HUDEP-2 (cell line): ENCODE measurements around the gene BZW2.
A peak's percentile ranks its signal among the peaks of the same experiment; 100 is the strongest.

ENCODE experiments used
- DNase-seq, 76 experiments: peaks; one replicate each; lab custom pipeline; 2025; ENCODE audit not compliant: unreplicated experiment in 76 of 76; lab: John Stamatoyannopoulos, UW

The BZW2 gene

DNA sequence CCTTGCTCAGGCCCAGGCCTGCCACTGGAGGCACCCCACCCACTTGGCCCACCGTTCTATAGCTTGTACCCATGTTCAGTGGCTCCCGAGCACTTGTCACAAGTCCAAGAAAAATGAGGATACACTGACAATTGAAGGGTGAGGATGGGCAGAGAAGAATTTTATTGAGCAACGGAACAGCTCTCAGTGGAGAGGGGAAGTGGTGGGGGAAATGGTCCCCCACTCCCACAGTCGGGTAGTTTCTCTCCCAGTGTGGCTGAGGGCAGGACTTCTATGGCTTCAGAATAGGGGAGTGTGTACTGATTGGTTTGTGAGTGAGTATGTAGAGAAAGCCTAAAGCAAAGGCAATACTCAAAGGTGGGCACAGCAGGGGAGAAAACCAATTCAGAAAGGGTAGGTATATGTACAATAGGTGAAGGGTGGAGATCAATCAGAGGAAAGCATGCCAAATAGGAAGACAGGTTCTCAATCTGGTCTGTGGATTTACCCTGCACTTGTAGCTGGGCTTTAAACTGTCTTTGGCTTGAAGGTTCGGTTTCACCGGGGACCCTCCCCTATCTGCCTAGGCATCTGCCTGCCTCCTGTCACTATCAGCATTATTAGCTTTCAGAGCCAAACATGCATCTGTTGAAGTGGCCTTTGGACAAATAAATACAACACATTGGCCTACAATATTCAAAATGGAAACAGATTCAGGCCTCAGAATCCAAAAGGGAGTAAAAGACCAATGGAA is 98.7 kb downstream of the BZW2 start:
- no peak for DNase-seq

DNA sequence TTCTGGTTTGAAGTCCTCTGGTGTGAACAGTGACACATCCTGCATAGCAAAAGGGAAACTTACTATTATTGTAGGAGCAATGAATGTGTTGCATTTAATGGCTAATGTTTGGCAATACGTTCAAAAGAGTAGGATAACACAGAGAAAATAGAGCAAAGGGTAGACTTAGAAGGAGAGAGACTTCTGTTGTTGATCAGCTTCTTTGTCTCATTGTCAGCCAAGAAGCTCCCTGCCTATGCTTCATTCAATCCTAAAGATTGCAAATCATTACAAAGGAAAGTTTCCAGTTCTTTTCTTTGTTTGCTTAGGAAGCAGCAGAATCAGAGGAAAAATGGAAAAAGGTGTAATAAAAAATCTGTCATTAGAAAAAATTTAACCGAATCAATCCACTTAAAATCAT is 99.7 kb downstream of the BZW2 start:
- DNase-seq: no peak

DNA sequence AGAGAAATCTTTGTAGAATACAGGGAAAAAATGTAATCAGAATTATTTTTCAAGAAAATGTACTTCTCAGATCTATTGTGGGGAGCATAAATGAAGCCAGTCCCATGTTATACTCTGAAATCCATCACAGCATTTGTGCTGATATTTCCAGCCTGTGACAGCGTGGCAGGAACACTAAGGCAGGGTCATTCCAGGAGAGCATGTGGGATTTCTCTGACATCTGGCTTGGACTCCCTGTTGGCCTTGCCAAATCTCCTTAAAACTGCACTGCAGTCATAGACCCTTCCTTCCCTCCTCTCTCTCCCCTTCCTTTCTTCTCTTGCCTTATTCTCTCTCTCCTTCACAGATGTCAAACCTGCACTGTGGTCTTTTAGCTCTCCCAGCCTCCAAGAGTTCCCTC is 101.1 kb downstream of the BZW2 start:
- no peak for DNase-seq

DNA sequence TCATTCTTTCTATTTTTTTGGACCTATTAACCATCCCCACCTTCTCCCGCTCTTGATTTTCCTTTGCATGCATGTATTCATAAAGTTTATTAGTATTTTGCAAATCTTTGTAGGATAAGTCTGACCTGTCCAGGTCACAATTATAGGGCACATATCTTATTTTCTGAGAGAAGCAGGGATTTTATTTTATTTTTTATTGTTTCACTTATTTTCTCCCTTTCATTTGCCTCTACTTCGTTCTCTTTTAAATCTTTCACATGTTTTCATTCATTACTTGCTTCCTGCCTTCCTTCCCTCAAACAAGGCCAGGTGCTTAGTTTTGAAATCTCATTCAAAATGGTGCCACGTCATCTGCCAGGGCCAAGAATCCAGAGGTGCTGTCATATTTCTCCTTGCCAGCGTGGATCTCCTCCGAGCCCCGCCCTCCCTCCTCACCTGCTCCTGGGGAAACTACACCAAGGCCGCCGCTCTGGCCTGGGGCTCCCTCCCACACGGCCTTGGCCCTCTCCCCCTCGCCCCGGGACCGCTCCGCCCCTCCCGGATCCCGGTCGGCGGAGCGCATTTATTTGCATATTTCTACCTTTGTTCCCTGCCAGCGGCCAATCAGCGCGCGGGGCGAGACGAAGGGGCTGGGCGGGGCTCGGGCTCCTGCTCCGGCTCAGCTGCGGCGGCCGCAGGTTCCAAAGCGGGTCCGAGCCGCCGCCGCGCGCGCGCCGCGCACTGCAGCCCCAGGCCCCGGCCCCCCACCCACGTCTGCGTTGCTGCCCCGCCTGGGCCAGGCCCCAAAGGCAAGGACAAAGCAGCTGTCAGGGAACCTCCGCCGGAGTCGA is 107.3 kb downstream of the BZW2 start, which contains the start of gene TSPAN13:
TSS of gene TSPAN13 (plus strand) at position 654 of the 830 bp plus-strand sequence. CDS start 213 bp downstream, outside the sequence.
- peak in 74 of 76 experiments; percentile 23 to 91 (median 73) for DNase-seq

DNA sequence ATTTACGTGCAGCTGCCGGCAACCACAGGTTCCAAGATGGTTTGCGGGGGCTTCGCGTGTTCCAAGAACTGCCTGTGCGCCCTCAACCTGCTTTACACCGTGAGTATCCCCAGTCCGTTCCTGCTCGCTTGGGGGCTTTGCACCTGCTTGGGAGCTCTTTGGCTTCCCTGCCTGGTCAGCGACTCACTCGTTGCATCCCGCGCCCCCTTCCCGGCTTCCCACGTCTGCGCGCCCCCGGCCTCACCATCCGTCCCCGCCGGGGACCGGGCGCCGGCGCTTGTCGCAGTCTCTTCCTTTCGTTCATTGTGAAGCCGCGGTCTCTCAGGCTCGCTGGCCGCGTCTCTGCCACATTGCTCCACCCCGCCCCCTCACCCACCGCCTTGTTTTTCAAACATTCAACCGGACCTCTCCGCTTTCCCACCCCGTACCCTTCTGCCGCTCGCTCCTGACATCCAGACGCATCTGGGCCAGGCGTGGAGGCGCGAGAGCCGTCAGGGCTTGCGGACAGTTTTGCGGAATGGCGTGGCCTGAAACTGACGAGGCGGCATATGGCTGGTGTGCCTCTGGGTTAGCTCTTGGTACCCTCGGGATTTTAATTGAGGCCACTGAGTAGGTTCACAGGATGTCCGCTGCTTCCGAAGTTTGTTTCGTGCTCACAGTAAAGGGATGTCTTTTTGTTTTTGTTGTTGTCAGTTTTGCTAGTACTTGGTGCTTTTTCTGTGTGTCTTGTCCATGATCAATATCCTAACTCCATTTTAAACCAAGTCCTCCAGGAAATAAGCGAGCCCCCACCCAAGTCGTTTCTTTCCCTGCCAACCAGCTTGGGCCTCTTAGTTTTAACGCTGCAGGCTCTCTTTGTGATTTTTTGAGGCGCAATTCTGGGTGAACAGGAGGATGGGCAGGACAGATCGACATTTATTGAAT is 108.2 kb downstream of the BZW2 start:
- peak in 24 of 76 experiments; percentile 16 to 74 (median 38) for DNase-seq

DNA sequence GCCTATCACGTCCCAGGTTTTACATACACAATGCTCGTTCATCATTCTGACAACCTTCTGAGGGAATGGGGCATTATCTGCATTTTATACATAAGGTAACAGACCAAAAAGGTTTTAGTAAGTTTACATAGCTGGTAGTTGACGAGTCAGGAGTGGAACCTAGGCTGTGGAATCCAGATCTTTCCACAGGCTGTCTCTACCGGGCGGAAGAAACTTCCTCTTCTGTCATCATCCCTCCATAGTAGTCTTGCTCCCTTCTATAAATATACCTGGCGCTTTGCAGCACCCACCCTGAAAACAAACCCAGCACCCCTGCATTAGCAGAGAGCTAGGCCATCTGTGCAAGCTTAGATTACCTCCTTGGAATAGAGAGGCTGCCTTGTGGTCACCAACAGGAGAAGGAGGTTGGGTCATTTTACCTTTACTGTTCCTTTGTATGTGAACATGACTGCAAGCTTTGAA is 108.9 kb downstream of the BZW2 start:
- no peak for DNase-seq

DNA sequence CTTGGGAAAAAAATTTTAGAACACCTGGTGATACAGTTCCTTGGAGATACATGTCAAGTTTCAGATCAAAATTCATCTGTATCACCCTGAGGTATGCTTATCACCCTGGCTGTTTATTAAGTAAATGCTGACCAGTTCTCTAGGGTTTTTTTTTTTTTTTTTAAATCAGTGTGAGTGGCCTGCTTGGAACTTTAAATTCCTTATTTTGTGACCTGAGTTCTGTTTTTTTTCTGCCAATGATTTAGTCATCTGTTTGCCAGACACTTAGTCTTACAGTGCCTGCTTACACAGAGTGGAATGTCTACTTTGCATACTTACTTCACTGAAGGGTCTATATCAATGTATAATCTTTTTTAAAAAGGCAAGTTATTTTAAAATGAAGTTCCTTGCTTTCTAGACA is 109.4 kb downstream of the BZW2 start:
- DNase-seq: no peak
